Measurements from ENCODE around the gene TNS1.
A peak's percentile ranks its signal among the peaks of the same experiment; 100 is the strongest.

Gene TNS1

GRCh38 chr2:217861334-217861877, 141.4 kb downstream of the TNS1 start:
- no peak for DNase-seq

GRCh38 chr2:217859926-217860325, 142.9 kb downstream of the TNS1 start:
- no peak for DNase-seq

- DNase-seq = peak; percentile 1
These were observed 144.0 kb downstream of the TNS1 start for GRCh38 chr2:217858519-217859491.

- no peak for DNase-seq
These were observed 144.9 kb downstream of the TNS1 start for GRCh38 chr2:217857624-217858506.

- DNase-seq = no peak
These were observed 145.9 kb downstream of the TNS1 start for GRCh38 chr2:217856871-217857270.

- DNase-seq = no peak
These were observed 146.6 kb downstream of the TNS1 start for GRCh38 chr2:217856159-217856558.

- DNase-seq = no peak
These were observed 147.9 kb downstream of the TNS1 start for GRCh38 chr2:217854684-217855420.

- no peak for DNase-seq
These were observed 148.8 kb downstream of the TNS1 start for GRCh38 chr2:217853961-217854360.

GRCh38 chr2:217853301-217853881, 149.4 kb downstream of the TNS1 start:
- no peak for DNase-seq

GRCh38 chr2:217852555-217853211, 150.1 kb downstream of the TNS1 start:
- DNase-seq = no peak

GRCh38 chr2:217851191-217852020, 151.4 kb downstream of the TNS1 start:
- no peak for DNase-seq

- no peak for DNase-seq
These were observed 153.4 kb downstream of the TNS1 start for GRCh38 chr2:217849154-217849975.

- DNase-seq = no peak
These were observed 154.3 kb downstream of the TNS1 start for GRCh38 chr2:217848351-217848957.

- no peak for DNase-seq
These were observed 155.0 kb downstream of the TNS1 start for GRCh38 chr2:217847552-217848350.

- DNase-seq = no peak
These were observed 155.7 kb downstream of the TNS1 start for GRCh38 chr2:217847115-217847514.

- no peak for DNase-seq
These were observed 156.5 kb downstream of the TNS1 start for GRCh38 chr2:217846321-217846743.

GRCh38 chr2:217845301-217845700, 157.5 kb downstream of the TNS1 start:
- DNase-seq = no peak

- no peak for DNase-seq
These were observed 158.1 kb downstream of the TNS1 start for GRCh38 chr2:217844696-217845095.

Data from NCI-H69 (cell line).